GM23248 (cell line): ENCODE measurements around the gene YWHAQ. TPM values are rescaled to one million over a fixed set of nuclear protein-coding genes. Genes with fewer than 3 reads are reported as not detected.

ENCODE experiments used
- DNase-seq: peaks from one replicate; pipeline ENCODE4 v3.0.0-alpha.2; 2015
- H2AFZ ChIP-seq: fragments of 200-600 bp; sonication (generic); 2 replicates; pipeline ENCODE4 v1.6.1; 2016; ENCODE audit warnings: antibody characterized with exemption
- H3F3A ChIP-seq: fragments of 200-600 bp; sonication (generic); 2 replicates; pipeline ENCODE4 v1.6.1; 2016; ENCODE audit warnings: mild to moderate bottlenecking, antibody characterized with exemption, mixed run types; ENCODE audit not compliant: insufficient read depth
- H3K27ac ChIP-seq: fragments of 200-600 bp; sonication (generic); 2 replicates; pipeline ENCODE4 v1.5.1; 2016; ENCODE audit warnings: mild to moderate bottlenecking
- H3K27me3 ChIP-seq: fragments of 200-600 bp; sonication (generic); replicated peaks from 2 replicates; pipeline ENCODE4 v1.6.1; 2016; ENCODE audit warnings: mild to moderate bottlenecking; ENCODE audit not compliant: insufficient read depth
- H3K36me3 ChIP-seq: fragments of 200-600 bp; sonication (generic); 2 replicates; pipeline ENCODE4 v1.6.1; 2016; ENCODE audit warnings: low read depth, mild to moderate bottlenecking
- H3K4me1 ChIP-seq: fragments of 200-600 bp; sonication (generic); 2 replicates; pipeline ENCODE4 v1.6.1; 2016; ENCODE audit warnings: mild to moderate bottlenecking; ENCODE audit not compliant: insufficient read depth
- H3K4me2 ChIP-seq: fragments of 200-600 bp; sonication (generic); one replicate; pipeline ENCODE4 v1.6.1; 2016; ENCODE audit warnings: mild to moderate bottlenecking; ENCODE audit not compliant: unreplicated experiment
- H3K4me3 ChIP-seq: fragments of 200-600 bp; sonication (generic); 2 replicates; pipeline ENCODE4 v1.5.1; 2016; ENCODE audit warnings: mild to moderate bottlenecking
- H3K79me2 ChIP-seq: fragments of 200-600 bp; sonication (generic); 2 replicates; pipeline ENCODE4 v1.6.1; 2016; ENCODE audit warnings: mild to moderate bottlenecking; ENCODE audit not compliant: insufficient read depth
- H3K9ac ChIP-seq: fragments of 200-600 bp; sonication (generic); 2 replicates; pipeline ENCODE4 v1.6.1; 2016; ENCODE audit warnings: mild to moderate bottlenecking
- H3K9me2 ChIP-seq: fragments of 200-600 bp; sonication (generic); 2 replicates; pipeline ENCODE4 v1.6.1; 2016; ENCODE audit warnings: mixed run types, mild to moderate bottlenecking, moderate library complexity; ENCODE audit not compliant: insufficient read depth
- H3K9me3 ChIP-seq: fragments of 200-600 bp; sonication (generic); one replicate; pipeline ENCODE4 v1.6.1; 2017; ENCODE audit warnings: low read depth
- H4K20me1 ChIP-seq: fragments of 200-600 bp; sonication (generic); 2 replicates; pipeline ENCODE4 v1.6.0; 2016; ENCODE audit not compliant: insufficient read depth
- EZH2 ChIP-seq: fragments of 200-600 bp; sonication (generic); IDR thresholded peaks from 2 replicates; pipeline ENCODE4 v1.6.1; 2018; ENCODE audit warnings: antibody characterized with exemption, mild to moderate bottlenecking; ENCODE audit not compliant: insufficient read depth, poor library complexity, severe bottlenecking
- EZH2phosphoT487 ChIP-seq: fragments of 200-600 bp; sonication (generic); IDR thresholded peaks from 2 replicates; pipeline ENCODE4 v1.6.1; 2018; ENCODE audit warnings: antibody characterized with exemption, moderate library complexity, mild to moderate bottlenecking, low read depth; ENCODE audit not compliant: insufficient read depth
- WGBS, 2 experiments: methylation state at CpG; one replicate each; pipeline ENCODE4 v1.1.6; 2015 to 2017; ENCODE audit warnings: low lambda C conversion rate in 2 of 2, low coverage in 1 of 2; ENCODE audit errors: missing lambda C conversion rate in 2 of 2; 5-methylcytosine and 5-hydroxymethylcytosine counted together
- in situ Hi-C: fragments of 300-500 bp; cut with MboI; formaldehyde crosslinking; loops from 2 replicates; pipeline ENCODE4 v1.15.0; 2020
- polyA plus RNA-seq: library from polyadenylated mRNA; unstranded; fragments of >200 nt; fragmentation: Nextera tagmentation; extraction: Ambion mirVana; gene quantifications from 2 replicates; pipeline ENCODE4 v1.2.1, GENCODE V29; 2016
- total RNA-seq: library from RNA; depleted of rRNA; stranded (reverse); fragments of >200 nt; shearing (Covaris generic); gene quantifications from 2 replicates; pipeline ENCODE4 v1.2.3, GENCODE V29; 2014

The YWHAQ gene
- total and polyA plus RNA-seq, 2 experiments from 2014 or later = 400 to 694 TPM

DNA sequence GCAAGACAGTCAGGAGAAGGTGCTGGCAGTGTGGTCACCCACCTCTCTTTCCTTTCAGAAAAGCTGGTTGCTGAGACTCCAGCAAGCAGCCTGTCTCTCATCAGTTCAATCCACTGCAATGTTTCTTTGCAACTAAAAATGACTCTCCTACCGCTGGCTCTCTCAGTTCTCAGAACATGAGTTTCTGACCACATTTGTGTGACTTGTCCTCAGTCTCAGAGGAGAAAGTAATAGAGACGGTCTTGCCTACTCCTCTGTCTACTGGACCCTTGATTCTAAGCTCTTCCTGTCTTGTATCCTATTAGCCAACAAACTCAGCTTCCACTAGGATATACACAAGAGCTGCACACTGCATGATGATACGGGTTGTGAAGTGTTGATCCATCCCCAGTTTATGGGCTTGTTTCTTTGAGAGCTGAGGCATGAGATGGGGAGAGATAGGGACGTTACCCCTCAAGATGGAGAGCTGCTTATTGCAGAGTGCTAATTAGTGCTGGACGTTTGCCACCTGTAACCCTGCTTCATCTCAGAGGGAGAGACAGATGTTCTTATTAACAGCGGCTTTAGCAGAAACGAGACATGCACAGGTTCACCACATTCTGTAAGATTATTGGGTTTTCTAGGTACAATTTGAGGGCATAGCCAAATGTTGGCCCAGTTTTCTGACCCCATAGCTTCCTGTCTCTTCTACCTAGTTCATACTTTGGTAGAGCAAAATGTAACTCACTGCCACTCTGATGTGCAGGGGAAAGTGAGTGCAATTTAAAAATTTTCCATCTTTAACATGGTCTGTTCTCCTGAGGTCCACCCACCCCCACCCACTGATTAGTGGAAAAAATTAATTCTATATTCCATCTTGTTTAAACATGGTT, 32.4 kb upstream of the YWHAQ start:
- Histone ChIP-seq H3K27ac (no peak overlapping the region), H3K4me3 (no peak overlapping the region), H3K9ac (no peak overlapping the region), H4K20me1 (no peaks in the 10 kb centered on the region), H3K79me2 (no peaks in the 10 kb centered on the region), H3F3A (0 out of 2 replicates have a peak, but pooled peaks cover 4% of the 10 kb centered on the region), H3K27me3 (no peaks in the 10 kb centered on the region), H3K9me3 (no peaks in the 10 kb centered on the region), H2AFZ (no peak overlapping the region), H3K36me3 (no peaks in the 10 kb centered on the region), H3K9me2 (no peaks in the 10 kb centered on the region), H3K4me2 (no peak overlapping the region), H3K4me1 (peaks cover 17% of the 10 kb centered on the region)
- TF ChIP-seq EZH2phosphoT487 = no peak
- TF ChIP-seq EZH2 = no peak
- no peak for DNase-seq
- WGBS, 2 experiments = 85 to 87% methylated on average over 7 of the region's 7 CpGs
- in situ Hi-C loops = no loop called here

DNA sequence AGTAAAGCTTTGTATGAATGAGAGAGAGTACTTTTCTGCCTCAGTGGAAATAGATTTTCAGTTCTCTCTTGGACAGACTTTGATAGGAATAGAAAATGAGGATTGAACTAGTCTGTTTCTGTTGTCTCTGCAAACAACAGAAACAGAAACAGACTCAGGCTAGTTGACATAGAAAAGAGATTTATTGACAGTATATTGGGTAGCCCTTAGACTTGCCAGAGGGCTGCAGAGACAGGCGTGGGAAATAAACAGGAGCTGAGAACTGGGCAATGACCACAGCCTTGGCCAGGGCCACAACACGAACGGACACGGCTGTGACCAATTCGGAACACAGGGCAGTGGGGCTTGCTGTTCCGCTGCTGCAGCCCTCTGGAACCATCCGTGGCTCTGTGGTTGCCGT, 30.5 kb upstream of the YWHAQ start:
- WGBS, 2 experiments = 83 to 84% methylated on average over 8 of the region's 8 CpGs

DNA sequence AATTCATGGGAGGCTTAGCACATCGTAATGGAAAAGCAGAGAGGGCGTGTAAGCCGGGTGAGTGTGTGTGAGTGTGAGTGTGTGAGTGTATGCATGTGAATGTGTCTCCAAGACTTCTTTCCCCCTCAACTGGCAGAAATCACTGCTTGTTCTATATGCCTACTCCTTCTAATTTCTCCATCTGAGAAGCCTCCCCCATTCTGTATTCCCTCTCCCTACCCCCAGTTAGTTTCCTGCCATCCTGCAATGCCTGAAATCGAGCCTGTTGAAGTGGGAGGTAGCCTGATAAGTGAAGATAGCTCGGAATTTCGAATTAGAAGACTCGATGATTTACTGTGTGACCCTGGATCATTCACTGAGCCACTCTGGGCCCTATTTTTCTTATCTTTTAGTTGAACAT, 30.0 kb upstream of the YWHAQ start:
- Histone ChIP-seq H3K79me2 (no peaks in the 10 kb centered on the region), H3K4me3 (no peak overlapping the region), H2AFZ (no peak overlapping the region), H3K36me3 (no peaks in the 10 kb centered on the region), H3K4me1 (peaks cover 30% of the 10 kb centered on the region), H3K27ac (no peak overlapping the region), H3F3A (peaks cover 17% of the 10 kb centered on the region), H3K9ac (no peak overlapping the region), H3K9me3 (no peaks in the 10 kb centered on the region), H3K27me3 (no peaks in the 10 kb centered on the region), H3K9me2 (no peaks in the 10 kb centered on the region), H4K20me1 (no peaks in the 10 kb centered on the region), H3K4me2 (no peak overlapping the region)
- 85 to 90% methylated on average over 7 of the region's 7 CpGs for WGBS, 2 experiments
- in situ Hi-C loops = no loop called here
- no peak for DNase-seq
- no peak for TF ChIP-seq EZH2phosphoT487
- no peak for TF ChIP-seq EZH2

More for the DNA sequence above, 30.5 kb upstream of the YWHAQ start:
- peaks cover 29% of the 10 kb centered on the region for H3K4me1 ChIP-seq
- H3K27me3 ChIP-seq = no peaks in the 10 kb centered on the region
- no peak overlapping the region for H2AFZ ChIP-seq
- H3K27ac ChIP-seq = no peak overlapping the region
- H4K20me1 ChIP-seq = no peaks in the 10 kb centered on the region
- TF ChIP-seq EZH2phosphoT487 (no peak), EZH2 (no peak)
- H3K79me2 ChIP-seq = no peaks in the 10 kb centered on the region
- in situ Hi-C loops = no loop called here
- H3K4me3 ChIP-seq = no peak overlapping the region
- H3K9me3 ChIP-seq = no peaks in the 10 kb centered on the region
- H3K36me3 ChIP-seq = no peaks in the 10 kb centered on the region
- H3K9ac ChIP-seq = no peak overlapping the region
- no peak for DNase-seq
- no peaks in the 10 kb centered on the region for H3K9me2 ChIP-seq
- H3K4me2 ChIP-seq = no peak overlapping the region
- H3F3A ChIP-seq = peaks cover 12% of the 10 kb centered on the region

DNA sequence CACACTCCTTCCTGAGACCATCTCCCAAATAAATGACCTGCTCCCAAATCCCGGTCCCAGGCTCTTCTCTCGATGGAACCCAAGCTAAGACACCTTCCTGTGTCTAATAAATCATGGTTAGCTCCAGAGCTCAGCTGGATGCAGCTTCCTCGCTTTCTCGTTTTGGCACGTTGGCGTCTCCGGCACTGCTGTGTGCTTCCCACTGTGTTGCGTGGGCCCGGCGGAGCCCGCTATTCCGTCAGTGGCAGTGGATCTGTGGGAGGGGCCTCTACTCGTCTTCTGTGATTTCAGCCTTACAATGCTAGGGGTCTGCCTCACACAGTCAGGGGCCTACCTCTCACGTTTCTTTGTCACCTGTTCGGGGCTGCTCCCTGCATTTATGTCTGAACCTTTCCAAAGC, 29.4 kb upstream of the YWHAQ start:
- Histone ChIP-seq H4K20me1 (no peaks in the 10 kb centered on the region), H3K36me3 (no peaks in the 10 kb centered on the region), H3K9me2 (no peaks in the 10 kb centered on the region), H3K4me2 (no peak overlapping the region), H3K27ac (no peak overlapping the region), H3K4me1 (peaks cover 28% of the 10 kb centered on the region), H3F3A (peaks cover 18% of the 10 kb centered on the region), H3K79me2 (no peaks in the 10 kb centered on the region), H3K27me3 (no peaks in the 10 kb centered on the region), H2AFZ (no peak overlapping the region), H3K9me3 (no peaks in the 10 kb centered on the region), H3K4me3 (no peak overlapping the region), H3K9ac (no peak overlapping the region)
- TF ChIP-seq EZH2phosphoT487 (no peak), EZH2 (no peak)
- WGBS, 2 experiments = 86% methylated on average over 14 to 15 of the region's 15 CpGs
- DNase-seq = no peak
- in situ Hi-C loops = no loop called here
